GM18858 (cell line): ENCODE data around the gene HACL1.

Experiments
- ATAC-seq: cut with Tn5 transposase; IDR thresholded peaks from one replicate; pipeline ENCODE4 v1.9.1; 2021; ENCODE audit not compliant: unreplicated experiment

Gene HACL1

GRCh38 chr3:15601399-15602145, at the start of gene HACL1, which contains the start of gene BTD:
Gene HACL1 (minus strand): TSS chr3:15601569. CDS start chr3:15601463, 106 bp downstream.
Gene BTD (plus strand): TSS chr3:15601745. CDS start chr3:15635440, 33,695 bp downstream.
- ATAC-seq = peak; percentile 88

DNA sequence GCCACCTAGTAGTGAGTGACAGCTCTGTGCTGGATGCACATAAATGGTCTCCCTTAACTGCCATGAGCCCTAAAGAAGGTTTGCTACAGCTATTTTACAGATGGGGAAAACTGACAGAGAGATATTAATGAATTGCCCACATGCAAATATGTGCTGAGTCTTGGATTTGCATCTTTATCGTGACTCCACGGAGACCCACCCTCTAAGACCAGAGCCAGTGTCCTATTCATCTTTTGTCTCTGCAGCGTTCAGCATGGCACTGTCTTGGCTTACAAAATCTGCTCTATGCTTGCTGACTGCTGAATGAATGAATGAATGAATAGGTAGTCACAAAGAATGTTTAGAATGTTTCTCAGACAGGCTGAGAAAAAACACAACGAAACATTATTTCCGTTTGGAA, 48.5 kb upstream of the HACL1 start:
- ATAC-seq = no peak

DNA sequence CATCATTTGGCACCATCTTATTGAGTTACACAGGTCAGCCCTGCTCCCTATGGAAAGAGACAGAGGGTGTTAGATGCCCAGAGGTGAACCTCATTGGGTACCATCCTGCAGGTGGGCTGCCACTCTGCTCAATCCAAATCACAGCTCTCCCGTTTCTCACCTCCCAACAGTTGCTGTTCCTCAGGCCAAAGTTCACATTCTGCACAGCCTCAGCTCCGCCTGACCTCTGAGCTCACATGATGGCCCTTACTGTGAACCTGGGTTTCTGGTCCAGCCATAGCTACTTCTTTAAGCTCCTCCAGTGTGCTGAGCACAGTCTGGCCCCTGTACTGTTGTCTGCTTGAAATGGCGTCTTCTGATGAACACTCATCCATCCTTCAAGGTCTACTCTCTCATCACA, 48.0 kb upstream of the HACL1 start:
- ATAC-seq = no peak

- peak; percentile 92 for ATAC-seq
Measured at GRCh38 chr3:15647611-15648167, 46.3 kb upstream of the HACL1 start.

- ATAC-seq = peak; percentile 9
Measured at GRCh38 chr3:15646851-15647511, 45.6 kb upstream of the HACL1 start.

DNA sequence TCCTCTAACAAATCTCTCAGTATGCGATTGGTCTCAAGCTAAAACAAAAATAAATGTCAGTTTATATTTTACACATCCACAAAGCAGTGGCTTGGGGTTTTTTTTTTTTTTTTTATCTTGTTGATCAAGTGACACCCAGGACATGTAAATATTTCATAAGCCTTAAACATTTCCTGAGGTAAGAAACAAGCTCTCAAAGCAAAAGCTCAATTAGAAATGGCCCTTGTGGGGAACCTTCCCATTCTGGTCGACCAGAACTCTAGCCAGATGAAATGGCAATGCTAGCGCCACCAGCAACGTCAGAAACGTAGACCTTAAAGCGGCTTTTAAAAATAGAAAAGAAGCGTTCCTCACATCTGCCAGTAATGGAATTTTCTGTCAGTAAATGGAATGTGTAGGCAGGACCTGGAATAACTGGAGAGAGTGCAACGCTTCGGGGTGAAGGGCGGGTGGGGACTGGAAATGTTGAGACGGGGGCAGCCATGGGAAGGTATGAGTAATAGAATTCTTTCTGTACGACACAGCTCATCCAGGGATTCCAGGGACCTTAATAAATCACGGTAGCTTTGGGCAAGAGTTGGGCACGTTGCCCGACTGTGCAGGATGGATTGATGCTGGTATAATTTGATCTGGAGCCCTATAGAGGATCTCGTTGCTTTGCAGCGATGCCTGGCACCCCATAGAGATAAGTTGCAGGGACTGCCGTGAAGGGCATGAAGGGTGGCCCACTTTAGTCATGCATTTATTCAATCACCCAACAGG, 44.6 kb upstream of the HACL1 start:
- ATAC-seq = no peak

DNA sequence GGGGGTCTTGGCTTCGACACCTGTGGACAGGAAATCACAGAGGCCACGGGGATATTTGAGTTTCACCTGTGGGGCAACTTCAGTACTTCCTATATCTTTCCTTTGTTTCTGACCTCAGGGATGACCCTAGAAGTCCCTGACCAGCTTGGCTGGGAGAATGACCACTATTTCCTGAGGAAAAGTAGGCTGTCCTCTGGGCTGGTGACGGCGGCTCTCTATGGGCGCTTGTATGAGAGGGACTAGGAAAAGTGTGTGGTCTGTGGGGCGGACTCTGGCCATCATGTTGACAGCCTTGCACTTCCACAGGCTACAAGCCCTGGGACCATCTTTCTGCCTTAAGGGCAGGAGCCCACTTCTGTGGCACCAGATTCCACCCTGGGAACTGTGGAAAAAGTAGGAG, 43.9 kb upstream of the HACL1 start:
- no peak for ATAC-seq

DNA sequence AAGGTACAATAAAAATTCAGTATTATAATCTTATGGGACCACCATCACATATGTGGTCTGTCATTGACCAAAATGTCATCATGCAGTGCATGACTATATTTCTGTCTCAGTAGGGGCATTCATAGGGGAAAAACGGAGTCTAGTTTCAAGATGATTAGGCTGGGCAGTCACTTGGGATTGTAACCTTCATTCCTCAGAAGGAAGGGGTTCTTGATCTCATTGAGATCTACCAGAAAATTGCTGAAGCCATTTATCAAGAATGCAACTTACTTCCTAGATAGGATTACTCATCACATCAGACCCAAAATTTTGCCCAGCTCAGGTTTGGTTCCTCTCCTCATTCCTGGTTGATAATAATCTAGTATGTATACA, 37.5 kb upstream of the HACL1 start:
- no peak for ATAC-seq

- no peak for ATAC-seq
Measured at GRCh38 chr3:15638193-15638890, 37.0 kb upstream of the HACL1 start.

- ATAC-seq = no peak
Measured at GRCh38 chr3:15637131-15637951, 36.0 kb upstream of the HACL1 start.

- peak; percentile 39 for ATAC-seq
Measured at GRCh38 chr3:15636028-15636709, 34.8 kb upstream of the HACL1 start.

GRCh38 chr3:15635121-15635661, 33.8 kb upstream of the HACL1 start:
- ATAC-seq = no peak

GRCh38 chr3:15634671-15635070, 33.3 kb upstream of the HACL1 start:
- ATAC-seq = no peak

- no peak for ATAC-seq
Measured at GRCh38 chr3:15633766-15634598, 32.6 kb upstream of the HACL1 start.

DNA sequence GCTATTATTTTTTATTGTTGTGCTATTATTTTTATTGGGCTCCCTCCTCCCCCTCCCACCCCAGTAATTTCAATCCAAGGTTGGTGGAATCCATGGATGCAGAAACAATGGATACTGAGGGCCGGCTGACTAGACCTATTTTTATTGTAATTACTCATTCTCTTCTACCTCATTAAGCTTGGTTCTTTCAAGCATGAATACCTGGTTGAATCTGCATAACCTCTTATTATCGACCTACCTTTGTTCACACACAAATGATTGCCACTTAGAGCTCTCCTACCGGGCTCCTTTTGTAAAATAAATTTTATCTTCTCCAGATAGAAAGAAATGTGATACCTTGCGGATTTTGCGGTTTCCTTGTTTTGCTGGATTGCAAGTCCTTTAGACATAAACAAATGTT, 31.8 kb upstream of the HACL1 start:
- ATAC-seq = no peak

DNA sequence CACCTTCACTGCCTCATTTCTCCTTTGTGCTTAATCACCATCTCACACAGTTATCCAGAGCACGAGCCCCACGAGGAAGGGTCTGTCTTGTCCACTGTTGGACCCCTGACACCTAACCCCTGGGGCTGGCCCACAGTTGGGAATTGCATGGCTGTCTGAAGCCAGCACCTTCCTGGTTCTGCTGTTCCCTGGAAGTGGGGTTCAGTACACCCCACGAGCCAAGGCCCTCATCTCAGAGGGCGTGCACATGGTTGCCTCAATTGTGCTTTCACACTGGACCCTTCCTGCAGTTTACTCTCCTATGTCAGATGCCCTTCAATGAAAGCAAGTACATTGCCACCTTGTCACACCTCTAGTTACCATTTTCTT, 30.8 kb upstream of the HACL1 start:
- no peak for ATAC-seq

- no peak for ATAC-seq
Measured at GRCh38 chr3:15631426-15632211, 30.2 kb upstream of the HACL1 start.
